Right lobe of liver (tissue), 6 donors: ENCODE measurements around the gene MIB1. TPM values are rescaled to one million over a fixed set of nuclear protein-coding genes. Genes with fewer than 3 reads are reported as not detected.

Experiments used
- ATAC-seq, 4 donors: fragments of 200-7000 bp; cut with Tn5 transposase; one replicate each; pipeline ENCODE4 v1.9.1; 2020; ENCODE audit warnings: mild to moderate bottlenecking in 4 of 4, moderate library complexity in 4 of 4
- DNase-seq, 3 donors: peaks; one replicate each; pipeline ENCODE4 v3.0.0-alpha.2; 2020
- H3K27ac ChIP-seq, 3 donors: fragments of 200-600 bp; one replicate each; pipeline ENCODE4 v1.8.0; 2022
- H3K27me3 ChIP-seq, 2 donors: fragments of 200-600 bp; one replicate each; pipeline ENCODE4 v1.8.0; 2022
- H3K36me3 ChIP-seq, 4 donors: fragments of 200-600 bp; sonication (generic) in 1 of 4; one replicate each; pipeline versions ENCODE4 v1.5.1 to v1.8.0; 2017 to 2022; ENCODE audit warnings: control low read depth in 1 of 4
- H3K4me1 ChIP-seq, 4 donors: fragments of 200-600 bp; sonication (generic) in 1 of 4; one replicate each; pipeline versions ENCODE4 v1.5.1 to v1.8.0; 2017 to 2022; ENCODE audit warnings: control low read depth in 1 of 4
- H3K4me3 ChIP-seq, 3 donors: fragments of 200-600 bp; one replicate each; pipeline ENCODE4 v1.8.0; 2022
- H3K9me3 ChIP-seq, 4 donors: fragments of 200-600 bp; sonication (generic) in 1 of 4; one replicate each; pipeline versions ENCODE4 v1.5.1 to v1.8.0; 2017 to 2022; ENCODE audit warnings: control low read depth in 1 of 4
- CTCF ChIP-seq, 4 donors: fragments of 200-600 bp in 3 of 4; fragments of 450-650 bp in 1 of 4; IDR thresholded peaks; one replicate each; pipeline versions ENCODE4 v1.5.1 to v1.8.0; 2016 to 2022; ENCODE audit warnings: antibody characterized with exemption in 4 of 4, mild to moderate bottlenecking in 2 of 4
- POLR2A ChIP-seq: fragments of 450-650 bp; IDR thresholded peaks from one replicate; pipeline ENCODE4 v1.6.1; 2017; ENCODE audit warnings: antibody characterized with exemption, mild to moderate bottlenecking
- WGBS: methylation state at CpG from one replicate; pipeline ENCODE4 v1.1.6; 2018; ENCODE audit warnings: low coverage, low lambda C conversion rate; ENCODE audit not compliant: insufficient coverage; ENCODE audit errors: missing lambda C conversion rate; 5-methylcytosine and 5-hydroxymethylcytosine counted together
- intact Hi-C, 2 donors: fragments of 100-400 bp; cut with DNase I; formaldehyde crosslinking; loops; one replicate each; pipeline versions ENCODE4 v1.11.2 to v1.14.1; 2022
- total RNA-seq, 6 experiments: library from RNA; depleted of rRNA in 2 of 6; stranded (reverse); fragments of >200 nt in 2 of 6; fragmentation: NEBNext Ultra II Directional in 3 of 6; extraction: Animal tissue kit (Norgen Biotek cat#: 25700) in 3 of 6; gene quantifications; one replicate each; pipeline versions ENCODE4 v1.1.0 to v1.2.4, GENCODE V29; 2016 to 2023
- donor health status: DM: no; HTN: yes; CAD: no.
- donor health status: DM: no; HTN: no; CAD: no.
- donor health status: DM: no; HTN: no; CAD: no.
- donor health status: DM: no; HTN: yes; CAD: no.
- donor health status: DM: no; HTN: yes; CAD: no.

Gene MIB1
- total RNA-seq, 6 experiments from 2014 or later, result 10.6 to 17.1 (median 14.6) TPM

- Histone ChIP-seq H3K27ac (no peak overlapping the region), H3K36me3 (no peaks in the 10 kb centered on the region), H3K4me3 (no peak overlapping the region), H3K9me3 (no peaks in the 10 kb centered on the region), H3K4me1 (peaks cover 0 to 6% (median 0%) of the 10 kb centered on the region in 4 donors), H3K27me3 (no peaks in the 10 kb centered on the region)
- ATAC-seq (no peak), DNase-seq (no peak)
- no peak for TF ChIP-seq CTCF (IDR thresholded peaks at IDR 0.05)
- no peak for TF ChIP-seq POLR2A
- intact Hi-C loops, result no loop called here
- WGBS, result 84% methylated on average over 7 of the region's 7 CpGs
Measured at GRCh38 chr18:21743166-21743832, 2.7 kb downstream of the MIB1 start.

DNA sequence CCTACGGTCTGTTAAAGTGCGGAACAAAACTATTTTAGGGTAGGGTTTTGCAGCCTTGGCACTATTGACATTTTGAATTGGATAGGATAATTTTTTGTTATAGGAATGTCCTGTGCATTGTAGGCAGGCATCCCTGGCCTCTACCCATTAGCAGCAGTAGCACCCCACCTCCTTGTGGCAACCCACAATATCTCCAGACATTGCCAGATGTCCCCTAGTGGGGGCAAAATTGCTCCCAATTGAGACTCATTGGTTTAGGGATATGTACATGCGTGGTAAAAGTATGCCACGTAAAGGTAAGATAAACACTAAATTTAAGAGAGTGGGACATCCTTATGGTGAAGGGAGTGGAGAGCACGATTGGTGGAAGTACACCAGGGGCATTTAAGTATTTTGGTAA lies 4.6 kb downstream of the MIB1 start:
- Histone ChIP-seq H3K4me1 (peaks cover 0 to under 1% (median 0%) of the 10 kb centered on the region in 4 donors), H3K27me3 (no peaks in the 10 kb centered on the region), H3K9me3 (no peaks in the 10 kb centered on the region), H3K27ac (no peak overlapping the region), H3K36me3 (no peaks in the 10 kb centered on the region), H3K4me3 (no peak overlapping the region)
- no peak for ATAC-seq
- no peak for DNase-seq
- 100% methylated on average over 4 of the region's 5 CpGs for WGBS
- TF ChIP-seq POLR2A (no peak), CTCF (IDR thresholded peaks at IDR 0.05) (no peak)
- intact Hi-C loops, result no loop called here

GRCh38 chr18:21747268-21747667 lies 6.7 kb downstream of the MIB1 start:
- H3K9me3 ChIP-seq, result no peaks in the 10 kb centered on the region
- intact Hi-C loops, result no loop called here

DNA sequence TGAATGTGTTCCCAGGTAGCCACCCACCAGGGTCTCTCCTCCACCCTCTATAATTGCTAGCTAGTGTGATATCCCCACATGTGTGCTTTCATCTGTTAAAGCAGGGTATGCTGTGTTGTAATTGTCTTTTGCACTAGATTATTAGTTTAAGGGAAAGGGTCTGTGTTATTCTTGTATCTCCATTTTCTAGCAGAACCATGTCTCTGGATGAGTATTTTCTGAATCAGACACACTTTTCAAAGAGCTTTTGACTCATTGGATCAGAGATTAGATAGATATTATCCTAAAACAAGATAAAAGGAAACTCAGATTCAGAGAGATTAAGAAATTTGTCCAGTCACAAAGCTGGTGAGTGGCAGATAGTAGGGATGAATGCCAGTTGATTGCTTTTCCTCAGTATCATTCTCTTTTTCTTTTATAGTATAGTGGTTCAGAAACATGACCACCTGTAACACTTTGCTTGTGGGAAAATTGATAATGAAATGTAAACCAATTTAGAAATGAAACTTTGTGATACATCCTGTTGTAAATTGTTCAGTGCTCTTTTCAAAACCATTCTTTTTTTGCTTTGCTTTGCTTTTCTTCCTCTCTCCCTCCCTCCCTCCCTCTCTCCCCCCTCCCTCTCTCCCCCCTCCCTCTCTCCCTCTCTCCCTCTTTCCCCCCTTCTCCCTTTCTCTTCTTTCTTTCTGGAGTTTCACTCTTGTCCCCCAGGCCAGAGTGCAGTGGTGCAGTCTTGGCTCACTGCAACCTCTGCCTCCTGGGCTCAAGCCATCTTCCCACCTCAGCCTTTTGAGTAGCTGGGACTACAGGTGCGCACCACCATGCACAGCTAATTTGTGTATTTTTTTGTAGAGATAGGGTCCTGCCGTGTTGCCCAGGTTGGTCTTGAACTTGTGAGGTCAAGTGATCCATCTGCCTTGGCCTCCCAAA lies 7.4 kb downstream of the MIB1 start:
- Histone ChIP-seq H3K27me3 (no peaks in the 10 kb centered on the region), H3K4me3 (no peak overlapping the region), H3K9me3 (no peaks in the 10 kb centered on the region), H3K36me3 (no peaks in the 10 kb centered on the region), H3K4me1 (no peaks in the 10 kb centered on the region), H3K27ac (no peak overlapping the region)
- WGBS, result 86% methylated on average over 2 of the region's 2 CpGs
- ATAC-seq (no peak), DNase-seq (no peak)
- TF ChIP-seq POLR2A, result no peak
- no peak for TF ChIP-seq CTCF (IDR thresholded peaks at IDR 0.05)
- intact Hi-C loops, result no loop called here

More at GRCh38 chr18:21747268-21747667, 6.7 kb downstream of the MIB1 start:
- 60% methylated on average over 2 of the region's 2 CpGs for WGBS
- H3K36me3 ChIP-seq, result no peaks in the 10 kb centered on the region
- TF ChIP-seq CTCF (IDR thresholded peaks at IDR 0.05), result no peak
- no peak for TF ChIP-seq POLR2A
- H3K27me3 ChIP-seq, result no peaks in the 10 kb centered on the region
- no peaks in the 10 kb centered on the region for H3K4me1 ChIP-seq
- no peak overlapping the region for H3K27ac ChIP-seq
- no peak for ATAC-seq
- H3K4me3 ChIP-seq, result no peak overlapping the region
- DNase-seq, result no peak
